Activated CD8-positive, alpha-beta T cell treated with anti-CD3 and anti-CD28 coated beads, Interleukin-2, amount 10 ng/mL, durations not matched to agents 7 days and 5 days (primary cell): ENCODE results near the gene MYOM1. TPM values are rescaled to one million over a fixed set of nuclear protein-coding genes. Genes with fewer than 3 reads are reported as not detected.
"Not testable (repeated sequence)": the region's sequence is repeated elsewhere in the genome, so short reads cannot be mapped to it uniquely, and the experiment has no call there.

Experiments
- ATAC-seq: fragments of 150-1000 bp; cut with Tn5 transposase; one replicate; pipeline ENCODE4 v1.10.0; 2021; ENCODE audit warnings: moderate library complexity
- CTCF ChIA-PET: fragments of 350-600 bp; sonication (Branson Sonifier 250); formaldehyde crosslinking; loops from one replicate; lab custom pipeline; 2021; ENCODE audit warnings: antibody characterized with exemption; lab: Charles Lee
- POLR2A ChIA-PET: fragments of 350-600 bp; sonication (Branson Sonifier 250); formaldehyde crosslinking; loops from one replicate; lab custom pipeline; 2021; ENCODE audit warnings: antibody characterized with exemption; lab: Charles Lee
- DNase-seq: peaks from one replicate; pipeline ENCODE4 v3.0.0-alpha.2; 2020
- H3K27ac Mint-ChIP-seq: one replicate; pipeline ENCODE4 v1.8.0; 2021; ENCODE audit warnings: mild to moderate bottlenecking, mixed read lengths
- H3K27me3 Mint-ChIP-seq: one replicate; pipeline ENCODE4 v1.8.0; 2021; ENCODE audit warnings: low read depth, mixed read lengths
- H3K36me3 Mint-ChIP-seq: one replicate; pipeline ENCODE4 v1.8.0; 2021; ENCODE audit warnings: low read depth, mixed read lengths
- H3K4me1 Mint-ChIP-seq: one replicate; pipeline ENCODE4 v1.8.0; 2021; ENCODE audit warnings: low read depth, mixed read lengths
- H3K4me3 Mint-ChIP-seq: one replicate; pipeline ENCODE4 v1.8.0; 2021; ENCODE audit warnings: mild to moderate bottlenecking, mixed read lengths
- H3K9me3 Mint-ChIP-seq: one replicate; pipeline ENCODE4 v1.8.0; 2022; ENCODE audit warnings: mixed read lengths; ENCODE audit not compliant: insufficient read depth
- total RNA-seq, 2 experiments: library from RNA; stranded (reverse); gene quantifications; one replicate each; pipeline ENCODE4 v1.2.3, GENCODE V29; 2021

Gene MYOM1
- total RNA-seq, 2 experiments from 2014 or later: 1.3 to 1.5 TPM

DNA sequence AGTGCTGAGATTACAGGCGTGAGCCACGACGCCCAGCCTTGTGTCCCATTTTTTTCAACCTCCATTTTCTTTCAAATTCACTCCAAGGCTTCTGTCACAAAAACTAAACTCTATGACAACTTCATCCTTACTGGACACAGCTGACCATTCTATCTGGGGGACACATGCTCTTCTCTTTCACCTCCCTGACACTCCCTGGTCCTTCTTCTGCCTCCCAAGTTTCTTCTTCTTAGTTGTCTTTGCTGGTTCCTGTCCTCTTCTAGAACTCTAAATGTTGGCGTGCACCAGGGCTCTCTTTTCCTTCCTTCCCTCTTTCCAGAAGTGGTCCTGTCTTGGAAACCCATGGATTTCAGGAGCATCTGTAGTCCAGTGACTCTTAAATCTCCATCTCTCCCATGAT is 166.7 kb downstream of the MYOM1 start:
- Mint-ChIP-seq H3K4me3 (no peak overlapping the region), H3K27me3 (no peaks in the 10 kb centered on the region), H3K9me3 (peaks cover 8% of the 10 kb centered on the region), H3K36me3 (peaks cover 10% of the 10 kb centered on the region), H3K27ac (no peak overlapping the region), H3K4me1 (peaks cover 27% of the 10 kb centered on the region)
- CTCF ChIA-PET: interaction anchor here (1.6 kb wide), 1 partner anchor 10 kb away, joined by 5 read pairs; no protein-coding TSS in a partner anchor
- POLR2A ChIA-PET: no interaction called here
- no peak for ATAC-seq
- DNase-seq: no peak

DNA sequence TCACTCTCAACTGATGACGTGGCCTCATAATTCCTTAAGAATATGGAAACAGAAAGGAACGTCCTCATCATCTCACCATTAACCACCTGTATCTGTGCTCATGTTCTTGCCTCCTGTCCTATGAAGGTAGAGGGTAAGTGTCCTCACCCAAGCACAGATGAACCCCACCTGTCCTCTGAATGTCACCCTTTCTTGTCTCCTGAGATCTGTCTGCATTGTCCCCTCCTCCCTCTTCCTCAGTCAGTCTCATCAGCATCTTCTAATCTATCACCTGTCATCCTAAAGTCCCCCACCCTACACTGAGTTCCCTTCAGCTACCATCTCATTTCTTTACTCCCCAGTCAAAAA is 167.4 kb downstream of the MYOM1 start:
- no peaks in the 10 kb centered on the region for H3K27me3 Mint-ChIP-seq
- POLR2A ChIA-PET: no interaction called here

DNA sequence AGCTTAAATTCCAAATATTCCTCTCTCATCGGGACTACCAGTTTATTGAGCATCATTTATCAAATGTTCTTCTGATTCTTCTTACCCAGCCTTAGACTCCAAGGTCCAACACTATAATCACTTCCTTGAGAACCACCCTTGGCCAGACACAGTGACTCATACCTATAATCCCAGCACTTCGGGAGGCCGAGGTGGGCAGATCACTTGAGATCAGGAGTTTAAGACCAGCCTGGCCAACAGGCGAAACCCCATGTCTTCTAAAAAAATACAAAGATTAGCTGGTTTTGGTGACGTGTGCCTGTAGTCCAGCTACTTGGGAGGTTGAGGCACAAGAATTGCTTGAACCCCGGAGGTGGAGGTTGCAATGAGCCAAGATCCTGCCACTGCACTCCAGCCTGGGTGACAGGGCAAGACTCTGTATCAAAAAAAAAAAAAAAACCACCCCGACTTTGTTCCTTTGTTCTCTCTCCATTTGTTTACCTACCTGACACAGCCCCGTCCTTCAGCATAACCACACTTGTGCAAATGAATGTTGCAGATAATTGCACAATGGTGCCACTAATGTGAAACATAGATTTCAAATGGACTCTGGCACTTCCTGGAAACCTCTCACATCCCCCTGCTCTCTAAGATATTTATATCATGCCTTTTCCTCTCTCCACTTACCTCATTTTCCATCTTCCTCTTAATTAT is 167.9 kb downstream of the MYOM1 start:
- DNase-seq (no peak), ATAC-seq (no peak)
- Mint-ChIP-seq H3K4me1 (peaks cover 20% of the 10 kb centered on the region), H3K27me3 (no peaks in the 10 kb centered on the region), H3K27ac (no peak overlapping the region), H3K9me3 (peaks cover 8% of the 10 kb centered on the region), H3K4me3 (no peak overlapping the region), H3K36me3 (peaks cover 10% of the 10 kb centered on the region)
- CTCF ChIA-PET: interaction anchor here (1.0 kb wide), 1 partner anchor 8 kb away, joined by 3 read pairs; no protein-coding TSS in a partner anchor
- POLR2A ChIA-PET: no interaction called here

More for the DNA sequence above, 167.4 kb downstream of the MYOM1 start:
- H3K4me1 Mint-ChIP-seq: peaks cover 25% of the 10 kb centered on the region
- peaks cover 8% of the 10 kb centered on the region for H3K9me3 Mint-ChIP-seq
- no peak overlapping the region for H3K27ac Mint-ChIP-seq
- ATAC-seq (no peak), DNase-seq (no peak)
- CTCF ChIA-PET: interaction anchor here (1.6 kb wide), 1 partner anchor 10 kb away, joined by 5 read pairs; no protein-coding TSS in a partner anchor
- no peak overlapping the region for H3K4me3 Mint-ChIP-seq
- peaks cover 10% of the 10 kb centered on the region for H3K36me3 Mint-ChIP-seq

- DNase-seq, ATAC-seq, H3K9me3 Mint-ChIP-seq, POLR2A ChIA-PET, H3K27ac Mint-ChIP-seq, H3K4me3 Mint-ChIP-seq, H3K27me3 Mint-ChIP-seq: not testable (repeated sequence)
- Mint-ChIP-seq H3K4me1 (peaks cover 25% of the 10 kb centered on the region), H3K36me3 (peaks cover 10% of the 10 kb centered on the region)
- CTCF ChIA-PET: interaction anchor here (1.0 kb wide), 1 partner anchor 10 kb away, joined by 3 read pairs; no protein-coding TSS in a partner anchor
Measured at GRCh38 chr18:3049897-3050454, 169.8 kb downstream of the MYOM1 start.

- POLR2A ChIA-PET: no interaction called here
- DNase-seq (no peak), ATAC-seq (no peak)
- peaks cover 8% of the 10 kb centered on the region for H3K9me3 Mint-ChIP-seq
- H3K4me3 Mint-ChIP-seq: no peak overlapping the region
- H3K27me3 Mint-ChIP-seq: no peaks in the 10 kb centered on the region
- CTCF ChIA-PET: interaction anchor here (1.3 kb wide), 1 partner anchor 14 kb away, joined by 3 read pairs; no protein-coding TSS in a partner anchor
- peaks cover 25% of the 10 kb centered on the region for H3K4me1 Mint-ChIP-seq
- no peak overlapping the region for H3K27ac Mint-ChIP-seq
- H3K36me3 Mint-ChIP-seq: peaks cover 7% of the 10 kb centered on the region
Measured at GRCh38 chr18:3048820-3049349, 170.9 kb downstream of the MYOM1 start.

DNA sequence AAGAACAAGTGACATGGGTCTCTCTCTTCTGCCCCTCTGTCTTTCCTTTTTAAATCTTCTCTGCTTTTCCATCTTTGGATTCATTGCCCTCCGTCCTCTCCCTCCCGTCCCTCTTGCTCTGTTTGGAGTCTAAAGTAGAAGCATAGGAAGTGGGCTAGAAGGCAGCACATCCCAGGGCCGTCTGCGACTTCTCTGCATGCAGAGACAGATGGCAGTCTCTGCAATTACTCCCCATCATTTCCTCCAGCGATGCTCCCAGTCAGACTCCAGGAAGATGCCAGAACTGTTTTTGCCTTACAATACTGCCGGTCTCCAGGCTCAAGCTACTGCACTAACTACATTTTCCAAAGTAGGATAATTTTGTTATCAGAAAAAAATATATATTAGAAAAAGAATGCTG is 171.6 kb downstream of the MYOM1 start:
- H3K27me3 Mint-ChIP-seq: no peaks in the 10 kb centered on the region
- H3K4me3 Mint-ChIP-seq: no peak overlapping the region
- H3K9me3 Mint-ChIP-seq: peaks cover 2% of the 10 kb centered on the region
- H3K4me1 Mint-ChIP-seq: peaks cover 25% of the 10 kb centered on the region
- ChIA-PET CTCF (interaction anchor here (1.3 kb wide), 1 partner anchor 15 kb away, joined by 3 read pairs; no protein-coding TSS in a partner anchor), POLR2A (no interaction called here)
- ATAC-seq (no peak), DNase-seq (no peak)
- peaks cover 1% of the 10 kb centered on the region for H3K36me3 Mint-ChIP-seq
- H3K27ac Mint-ChIP-seq: no peak overlapping the region

- no peak overlapping the region for H3K27ac Mint-ChIP-seq
- H3K9me3 Mint-ChIP-seq: no peaks in the 10 kb centered on the region
- no peaks in the 10 kb centered on the region for H3K36me3 Mint-ChIP-seq
- ChIA-PET CTCF (interaction anchor here (0.7 to 4.2 kb wide), 5 partner anchors 10 to 52 kb away, joined by 3 to 15 read pairs (median 3); no protein-coding TSS in a partner anchor), POLR2A (no interaction called here)
- H3K4me1 Mint-ChIP-seq: peaks cover 19% of the 10 kb centered on the region
- ATAC-seq (peak; percentile 19), DNase-seq (no peak)
- H3K4me3 Mint-ChIP-seq: no peak overlapping the region
- H3K27me3 Mint-ChIP-seq: no peaks in the 10 kb centered on the region
Measured at GRCh38 chr18:3046216-3046808, 173.5 kb downstream of the MYOM1 start.

GRCh38 chr18:3044931-3045698 is 174.7 kb downstream of the MYOM1 start:
- Mint-ChIP-seq H3K9me3 (no peaks in the 10 kb centered on the region), H3K4me3 (no peak overlapping the region), H3K4me1 (peaks cover 19% of the 10 kb centered on the region), H3K36me3 (no peaks in the 10 kb centered on the region), H3K27ac (no peak overlapping the region), H3K27me3 (no peaks in the 10 kb centered on the region)
- ATAC-seq (no peak), DNase-seq (no peak)
- POLR2A ChIA-PET: interaction anchor here (1.3 kb wide), 1 partner anchor 16 kb away, joined by 3 read pairs; no protein-coding TSS in a partner anchor
- CTCF ChIA-PET: interaction anchor here (1.1 to 4.2 kb wide), 3 partner anchors 8 to 18 kb away, joined by 3 to 15 read pairs (median 3); no protein-coding TSS in a partner anchor

GRCh38 chr18:3042379-3042778 is 177.4 kb downstream of the MYOM1 start:
- Mint-ChIP-seq H3K27me3 (no peaks in the 10 kb centered on the region), H3K9me3 (no peaks in the 10 kb centered on the region), H3K36me3 (no peaks in the 10 kb centered on the region), H3K27ac (no peak overlapping the region), H3K4me1 (peaks cover 14% of the 10 kb centered on the region), H3K4me3 (no peak overlapping the region)
- DNase-seq: no peak
- ChIA-PET CTCF (interaction anchor here (1.1 to 2.0 kb wide), 2 partner anchors 21 to 27 kb away, joined by 3 to 12 read pairs; no protein-coding TSS in a partner anchor), POLR2A (no interaction called here)
- no peak for ATAC-seq

GRCh38 chr18:3041843-3042242 is 177.9 kb downstream of the MYOM1 start:
- no peak for ATAC-seq
- H3K27ac Mint-ChIP-seq: no peak overlapping the region
- H3K4me1 Mint-ChIP-seq: peaks cover 14% of the 10 kb centered on the region
- H3K4me3 Mint-ChIP-seq: no peak overlapping the region
- no peaks in the 10 kb centered on the region for H3K36me3 Mint-ChIP-seq
- CTCF ChIA-PET: interaction anchor here (1.1 to 2.0 kb wide), 3 partner anchors 14 to 27 kb away, joined by 3 to 12 read pairs (median 4); no protein-coding TSS in a partner anchor
- H3K27me3 Mint-ChIP-seq: no peaks in the 10 kb centered on the region
- POLR2A ChIA-PET: no interaction called here
- no peak for DNase-seq
- H3K9me3 Mint-ChIP-seq: no peaks in the 10 kb centered on the region

- no peak overlapping the region for H3K4me3 Mint-ChIP-seq
- ATAC-seq (no peak), DNase-seq (no peak)
- ChIA-PET CTCF (interaction anchor here (1.1 to 2.0 kb wide), 2 partner anchors 15 to 22 kb away, joined by 4 to 12 read pairs; no protein-coding TSS in a partner anchor), POLR2A (no interaction called here)
- peaks cover 14% of the 10 kb centered on the region for H3K4me1 Mint-ChIP-seq
- no peaks in the 10 kb centered on the region for H3K27me3 Mint-ChIP-seq
- no peaks in the 10 kb centered on the region for H3K9me3 Mint-ChIP-seq
- no peak overlapping the region for H3K27ac Mint-ChIP-seq
- no peaks in the 10 kb centered on the region for H3K36me3 Mint-ChIP-seq
Measured at GRCh38 chr18:3040881-3041280, 178.9 kb downstream of the MYOM1 start.
